Left renal pelvis (tissue), 4 donors: ENCODE results near the gene CAV3. TPM values are rescaled to one million over a fixed set of nuclear protein-coding genes. Genes with fewer than 3 reads are reported as not detected.

Experiments used
- DNase-seq, 4 donors: peaks; one replicate each; pipeline ENCODE4 v3.0.0-alpha.2; 2013; ENCODE audit warnings: low read depth in 4 of 4, low spot score in 3 of 4
- polyA plus RNA-seq, 4 donors: library from polyadenylated mRNA; unstranded; fragments of 120-200 nt; gene quantifications; one replicate each; pipeline ENCODE4 v1.2.1, GENCODE V29; 2013; ENCODE audit not compliant: insufficient read length in 4 of 4

CAV3 gene
- polyA plus RNA-seq, 4 donors = 0.42 to 0.99 (median 0.56) TPM; not detected in 1

DNA sequence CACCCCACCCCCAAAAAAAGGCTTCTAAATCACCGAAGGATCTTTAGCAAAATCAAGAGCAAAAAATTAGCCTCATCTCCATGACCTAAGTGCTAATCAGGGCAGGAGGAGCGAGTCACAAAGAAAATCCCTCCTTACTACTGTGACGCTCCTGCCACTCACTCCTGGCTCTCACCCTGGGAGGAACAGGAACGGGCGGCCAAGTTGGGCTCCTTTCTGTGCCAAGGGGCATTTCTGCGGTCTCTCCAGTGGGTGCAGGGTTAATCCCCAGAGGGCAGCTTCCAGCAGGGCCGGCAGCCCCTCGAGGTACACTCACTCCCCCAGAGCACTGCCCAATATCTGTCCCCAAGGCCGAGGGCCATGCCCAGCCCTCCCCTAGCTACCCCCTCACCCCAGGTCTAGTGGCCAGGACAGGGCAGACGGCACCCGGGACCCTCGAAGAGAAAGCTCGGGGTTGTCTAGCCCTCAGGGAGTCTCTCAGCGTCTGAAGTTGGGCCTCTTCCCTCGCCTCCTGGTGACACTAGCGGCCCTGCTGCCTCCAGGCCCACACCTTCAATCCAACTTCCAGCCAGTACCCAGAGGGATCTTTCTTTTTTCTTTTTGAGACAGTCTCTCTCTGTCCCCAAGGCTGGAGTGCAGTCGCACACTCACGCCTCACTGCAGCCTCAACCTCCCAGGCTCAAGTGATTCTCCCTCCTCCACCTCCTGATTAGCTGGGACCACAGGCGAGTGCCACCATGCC is 706 bp downstream of the CAV3 start:
- no peak for DNase-seq

DNA sequence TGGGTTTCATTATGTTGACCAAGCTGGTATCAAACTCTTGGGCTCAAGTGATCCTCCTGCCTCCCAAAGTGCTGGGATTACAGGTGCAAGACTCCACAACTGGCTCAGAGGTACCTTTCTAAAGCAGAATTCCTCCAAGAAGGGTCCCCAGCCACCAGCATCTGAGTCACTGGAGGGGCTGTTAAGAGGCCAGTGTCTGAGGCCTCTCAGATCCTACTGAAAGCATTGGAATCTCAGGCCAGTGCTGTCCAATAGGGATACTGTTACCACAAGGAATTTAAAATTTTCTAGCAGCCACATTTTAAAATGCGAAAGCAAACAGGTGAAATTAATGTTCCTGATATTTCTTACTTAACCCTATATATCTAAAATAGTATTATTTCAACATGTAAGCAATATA is 1.3 kb downstream of the CAV3 start:
- DNase-seq = no peak

DNA sequence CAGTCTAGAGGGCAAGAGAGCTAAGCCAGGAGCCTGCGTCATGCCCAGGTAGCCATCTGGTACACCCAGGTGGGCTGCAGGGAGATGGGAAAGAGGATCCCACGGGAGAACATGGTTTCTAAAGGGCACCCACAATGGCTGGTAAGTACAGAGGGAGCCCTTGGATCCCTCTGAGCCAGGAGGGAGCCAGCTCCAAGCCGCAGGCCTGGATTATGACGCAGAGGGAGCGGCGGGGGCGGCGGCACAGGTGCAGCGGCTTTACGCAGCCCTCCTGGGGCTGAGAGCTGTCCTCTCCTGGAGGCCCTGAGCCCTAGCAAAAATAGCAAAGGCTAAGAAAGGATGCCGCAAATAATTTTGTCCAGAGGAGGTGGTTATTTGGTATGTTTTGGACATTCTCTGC is 2.8 kb downstream of the CAV3 start:
- no peak for DNase-seq

DNA sequence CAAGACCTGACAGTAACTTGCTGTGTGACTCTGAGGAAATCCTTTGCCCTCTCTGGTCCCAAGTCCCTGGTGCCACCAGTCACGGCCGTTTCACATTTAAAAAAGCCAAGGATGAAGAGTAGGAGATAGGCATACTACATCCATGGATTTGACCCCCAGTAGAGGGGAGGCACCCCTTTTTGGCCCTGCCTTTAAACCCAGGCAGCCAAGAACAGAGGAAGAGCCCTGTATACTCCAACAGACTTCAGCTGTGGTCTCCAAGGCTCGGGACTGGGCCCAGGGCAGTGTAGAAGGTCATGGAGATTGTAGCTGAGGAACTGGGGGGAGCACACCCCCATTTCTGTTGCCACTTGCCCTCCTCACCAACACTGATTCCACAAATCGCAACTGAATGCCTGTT is 3.7 kb downstream of the CAV3 start:
- DNase-seq = no peak

DNA sequence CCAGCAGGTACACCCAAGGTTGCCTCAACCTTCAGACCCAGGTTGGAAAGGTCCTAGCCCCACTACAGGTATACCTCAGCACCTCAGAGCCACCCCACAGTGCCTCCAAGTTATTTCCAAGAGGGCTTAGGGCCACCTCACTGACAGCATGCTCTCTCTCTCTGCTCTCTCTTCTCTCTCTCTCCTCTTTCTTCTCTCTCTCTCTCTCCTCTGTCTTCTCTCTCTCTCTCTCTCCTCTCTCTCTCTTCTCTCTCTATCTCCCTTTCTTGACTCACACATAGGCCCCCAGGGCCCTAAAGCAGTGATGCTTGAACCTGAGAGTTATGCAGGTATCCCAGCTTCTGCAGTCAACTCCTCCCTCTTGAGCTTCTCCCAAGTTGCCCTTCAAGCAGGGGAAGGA is 4.2 kb downstream of the CAV3 start:
- DNase-seq = no peak

DNA sequence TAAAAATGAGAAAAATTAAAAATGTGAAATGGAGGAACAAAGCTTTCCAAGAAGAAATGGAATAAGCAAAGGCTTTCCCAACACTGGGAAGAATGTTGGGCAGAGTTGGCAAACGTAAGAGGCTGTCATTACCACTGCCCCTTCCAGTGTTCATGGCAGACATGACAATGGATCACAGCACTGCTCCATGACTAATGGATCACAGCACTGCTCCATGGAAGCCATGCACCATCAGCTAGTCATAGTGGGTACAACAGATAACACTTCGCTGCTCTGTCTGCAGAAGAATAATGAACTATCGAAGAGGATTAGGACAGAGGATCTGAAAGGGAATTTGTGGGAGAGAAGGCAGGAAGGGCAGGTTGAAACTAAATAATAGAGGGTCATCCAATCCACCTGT is 5.0 kb downstream of the CAV3 start:
- DNase-seq = no peak

DNA sequence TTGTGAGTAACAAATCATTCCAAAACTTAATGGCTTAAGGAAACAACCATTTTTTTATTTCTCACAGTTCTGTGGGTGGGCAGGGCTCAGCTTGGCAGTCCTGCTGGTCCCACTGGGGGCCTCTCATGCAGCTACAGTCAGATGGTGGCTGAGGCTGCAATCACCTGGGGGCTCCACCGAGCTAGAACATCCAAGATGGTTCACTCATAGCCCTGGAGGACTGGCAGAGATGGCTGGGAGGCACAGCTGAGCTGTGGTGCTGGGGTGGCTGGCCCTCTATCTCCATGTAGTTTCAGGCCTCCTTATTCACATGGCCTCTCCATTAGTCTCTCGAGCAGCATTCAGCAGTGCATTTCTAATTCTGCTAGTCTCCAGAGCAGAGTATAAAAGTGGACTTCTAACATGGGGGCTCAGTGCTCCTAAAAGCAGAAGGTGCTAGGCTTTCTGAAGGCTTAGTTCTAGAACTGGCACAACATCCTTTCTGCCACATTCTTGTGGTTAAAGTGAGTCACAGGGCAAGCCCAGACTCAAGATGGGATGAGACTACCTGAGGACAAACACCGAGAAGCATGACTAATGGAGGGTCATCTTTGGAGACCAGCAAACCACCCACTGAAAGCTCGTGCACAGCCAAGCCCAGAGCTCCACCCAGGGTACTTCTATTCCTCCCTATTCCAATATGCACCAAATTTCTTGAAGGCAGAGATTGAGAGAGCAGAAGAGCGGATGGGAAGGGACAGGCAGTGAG is 6.3 kb downstream of the CAV3 start:
- no peak for DNase-seq

DNA sequence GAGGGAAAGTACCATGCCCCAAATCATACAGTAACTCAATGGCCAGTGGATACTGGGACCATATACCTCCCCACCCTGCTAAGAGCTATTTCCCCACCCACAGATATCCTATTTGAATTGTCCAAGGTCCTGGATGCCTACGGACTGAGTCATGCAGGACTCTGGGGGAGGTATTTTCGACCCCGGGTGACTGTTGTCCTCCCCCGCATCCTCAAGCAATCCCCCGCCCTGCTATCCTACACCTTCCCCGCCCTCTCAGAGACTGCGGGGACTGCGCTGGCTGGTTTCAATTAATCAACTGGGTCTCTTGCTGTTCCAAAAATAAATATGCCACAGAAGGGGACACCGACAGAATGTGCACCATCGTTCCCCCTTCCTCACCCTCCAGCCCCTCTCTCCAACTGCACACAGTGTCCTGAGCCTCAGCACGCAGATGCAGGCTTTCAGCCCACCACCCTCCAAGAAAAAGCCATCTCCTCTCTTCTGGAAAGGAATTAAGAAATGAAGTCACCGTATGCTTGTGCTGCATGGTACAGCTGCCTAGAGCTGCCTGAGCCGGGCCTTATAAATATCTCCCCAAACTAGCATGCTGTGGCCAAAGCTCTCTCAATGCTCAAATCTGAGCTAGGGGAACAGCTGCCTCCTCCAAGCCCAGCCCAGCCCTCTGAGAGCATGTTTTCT is 8.1 kb downstream of the CAV3 start:
- peak; percentile 34 to 74 (median 46) for DNase-seq

DNA sequence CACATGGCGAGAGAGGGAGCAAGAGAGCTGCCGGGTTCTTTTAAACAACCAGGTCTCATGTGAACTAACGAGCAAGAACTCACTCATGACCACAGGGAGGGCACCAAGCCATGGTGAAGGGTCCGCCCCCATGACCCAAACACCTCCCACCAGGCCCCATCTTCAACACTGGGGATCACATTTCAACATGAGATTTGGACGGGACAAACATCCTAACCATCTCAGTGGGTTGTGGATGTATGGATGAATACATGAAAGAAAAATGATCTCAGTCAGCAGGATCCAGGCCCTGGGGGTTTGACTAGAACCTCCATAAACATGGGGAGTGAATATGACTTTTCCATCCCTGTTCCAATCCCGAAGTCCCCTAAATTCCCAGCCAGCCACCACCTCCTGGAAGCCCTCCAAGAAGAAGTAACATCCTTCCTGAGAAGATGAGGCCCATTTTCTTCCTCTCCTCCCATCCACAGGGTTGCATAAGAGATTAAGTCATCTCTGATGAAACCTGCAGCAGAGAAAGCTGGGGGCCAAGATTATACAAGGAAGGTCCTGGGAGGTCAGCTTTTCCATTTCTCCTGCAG is 9.5 kb downstream of the CAV3 start:
- no peak for DNase-seq

DNA sequence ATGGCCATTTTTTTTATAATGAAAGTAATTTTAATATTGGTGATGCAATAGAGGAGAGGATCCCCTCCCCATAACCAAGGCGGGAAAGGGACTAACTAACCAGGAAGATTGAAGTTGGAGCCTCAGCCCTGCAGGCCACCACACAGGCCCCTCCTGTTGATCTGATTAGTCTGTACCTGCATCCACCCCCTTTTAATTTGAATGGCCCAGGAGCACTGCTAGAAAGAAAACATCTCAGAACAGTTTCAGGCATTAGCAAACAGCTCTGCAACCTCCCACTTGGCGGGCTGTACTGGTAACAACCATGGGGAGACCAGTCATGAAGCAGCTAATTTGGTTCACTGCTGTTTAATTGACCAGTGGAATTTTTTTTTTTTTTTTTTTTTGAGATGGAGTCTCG is 10.3 kb downstream of the CAV3 start:
- no peak for DNase-seq

DNA sequence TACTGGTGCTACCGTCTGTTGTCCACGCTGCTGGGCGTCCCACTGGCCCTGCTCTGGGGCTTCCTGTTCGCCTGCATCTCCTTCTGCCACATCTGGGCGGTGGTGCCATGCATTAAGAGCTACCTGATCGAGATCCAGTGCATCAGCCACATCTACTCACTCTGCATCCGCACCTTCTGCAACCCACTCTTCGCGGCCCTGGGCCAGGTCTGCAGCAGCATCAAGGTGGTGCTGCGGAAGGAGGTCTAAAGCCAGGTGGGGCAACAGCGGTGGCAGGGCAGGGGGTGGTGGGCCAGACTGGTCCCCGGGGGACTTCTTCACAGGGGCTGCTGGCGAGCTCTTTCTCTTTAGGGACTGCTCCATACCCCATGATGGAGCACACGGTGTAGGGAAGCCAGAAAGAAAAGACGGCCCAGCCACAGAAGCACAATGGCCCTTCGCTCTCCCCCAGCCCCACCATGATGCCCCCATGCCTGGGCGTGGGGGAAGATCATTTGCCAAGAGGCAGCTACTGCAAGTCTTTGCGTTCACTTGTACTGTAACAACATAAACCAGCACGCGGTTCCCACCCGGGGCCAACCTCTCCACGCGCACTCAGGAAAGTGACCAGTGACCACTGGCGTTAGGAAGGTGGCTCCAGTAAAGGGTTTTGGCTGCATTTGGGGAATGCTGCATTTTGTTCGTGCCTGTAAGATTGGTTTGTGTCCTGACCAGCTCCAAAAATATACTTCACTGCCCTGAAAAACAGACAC is 12.2 kb downstream of the CAV3 start:
- DNase-seq = no peak

DNA sequence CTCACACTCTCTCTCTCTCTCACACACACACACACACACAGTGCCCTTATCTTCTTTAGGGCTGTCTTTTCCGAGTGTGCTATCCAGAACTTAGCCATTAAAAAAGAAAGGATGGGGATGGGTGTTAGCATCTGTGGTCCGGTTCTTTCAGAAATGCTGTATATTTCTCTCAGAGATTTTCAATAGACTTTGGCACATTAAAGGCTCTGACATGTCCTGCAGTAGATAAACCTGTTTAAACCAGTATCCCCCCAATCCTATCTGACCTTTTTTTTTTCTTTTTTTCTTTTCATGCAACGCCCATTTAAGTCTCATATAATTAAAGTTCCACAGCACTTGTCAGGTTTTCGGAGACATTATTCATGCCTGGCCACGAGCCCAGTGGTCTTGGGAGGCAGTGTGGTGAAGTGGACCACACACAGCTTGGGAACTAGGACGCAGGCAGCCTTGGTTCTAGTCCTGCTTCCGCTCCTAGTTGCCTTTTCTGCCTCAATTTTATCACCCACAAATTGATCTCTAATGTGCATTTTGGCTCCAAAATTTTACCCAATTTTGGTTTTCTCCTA is 13.3 kb downstream of the CAV3 start:
- DNase-seq = no peak

DNA sequence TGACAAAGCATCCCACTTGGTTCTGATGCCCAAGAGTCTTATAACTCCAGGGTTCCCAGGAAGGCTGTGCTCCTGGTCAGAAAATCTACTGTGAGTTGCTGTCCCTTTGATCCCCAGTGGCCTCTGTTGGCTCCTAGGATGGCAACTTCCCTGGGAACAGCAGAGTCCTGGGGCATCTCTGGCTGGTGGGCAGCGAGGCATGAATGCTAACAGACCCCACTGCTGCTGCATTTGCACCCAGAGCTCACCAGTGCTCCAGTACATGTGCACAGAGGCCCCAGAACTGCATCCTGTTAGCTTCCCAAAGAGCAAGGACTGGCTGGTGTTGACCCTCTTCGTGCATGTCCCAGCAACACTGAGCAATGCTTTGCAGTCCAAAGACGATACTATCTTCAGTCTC is 15.7 kb downstream of the CAV3 start:
- DNase-seq = no peak

DNA sequence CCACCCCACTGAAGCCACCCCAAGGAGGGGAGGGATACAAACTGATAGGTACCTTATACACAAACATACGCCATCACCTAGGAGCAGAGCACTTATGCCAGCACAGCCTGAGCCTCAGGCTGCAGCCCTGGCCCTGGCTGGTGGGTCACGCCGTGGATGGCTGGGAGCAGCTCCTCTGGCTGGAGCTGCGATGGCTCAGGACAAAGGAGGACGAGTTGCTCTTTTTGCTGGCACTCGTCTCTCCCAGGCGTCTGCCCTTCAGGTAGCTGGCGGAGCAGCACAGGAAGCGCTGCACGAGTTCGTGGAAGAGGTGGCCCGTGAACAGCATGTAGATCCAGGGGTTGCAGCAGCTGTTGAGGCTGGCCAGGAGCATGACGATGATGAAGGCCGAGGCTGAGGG is 19.2 kb downstream of the CAV3 start:
- DNase-seq = no peak

DNA sequence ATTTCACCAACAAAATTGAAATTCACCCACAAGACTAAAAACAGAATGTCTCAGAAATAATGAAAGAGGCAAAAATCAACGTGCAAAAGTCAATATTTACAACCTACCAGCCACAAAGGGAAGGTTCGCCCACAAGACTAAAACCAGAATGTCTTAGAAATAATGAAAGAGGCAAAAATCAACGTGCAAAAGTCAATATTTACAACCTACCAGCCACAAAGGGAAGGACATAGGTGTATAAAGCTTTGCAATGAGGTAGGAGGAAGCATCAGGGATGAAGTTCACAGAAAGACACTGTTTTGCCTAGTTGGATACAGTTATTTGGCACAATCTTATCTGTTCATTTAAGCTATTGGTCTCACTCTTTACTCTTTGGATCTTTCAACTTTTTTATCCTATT is 21.5 kb downstream of the CAV3 start:
- no peak for DNase-seq

DNA sequence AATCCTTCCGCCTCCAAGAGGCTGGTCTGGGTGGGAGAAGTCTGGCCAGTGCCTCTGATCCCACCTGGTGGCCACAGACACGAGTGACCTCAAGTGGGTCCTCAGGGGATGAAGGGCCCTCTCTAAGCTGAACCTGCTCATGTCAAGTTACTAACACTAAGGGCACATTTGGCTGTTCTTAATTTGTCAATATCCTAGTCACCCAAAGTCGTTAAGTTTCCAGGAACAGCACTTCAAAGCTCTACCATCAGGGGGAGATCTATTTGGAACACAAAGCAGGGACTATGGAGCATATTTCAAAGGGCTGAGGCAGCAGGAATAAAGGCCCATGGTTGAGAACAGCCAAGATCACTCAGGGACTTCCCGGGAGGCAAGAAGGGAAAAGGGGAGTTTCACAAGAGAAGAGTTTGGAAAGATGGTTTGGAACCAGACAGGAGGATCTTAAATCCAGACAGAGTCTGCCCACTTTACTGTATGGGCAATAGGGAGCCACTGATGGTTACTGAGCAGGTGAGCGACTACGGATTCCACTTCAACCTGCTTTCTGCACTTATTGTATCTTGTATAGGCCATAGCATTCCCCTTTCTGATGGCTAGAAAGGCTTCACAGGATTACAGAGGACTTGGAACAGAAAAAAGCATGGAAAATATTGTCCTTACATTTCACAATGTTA is 22.1 kb downstream of the CAV3 start:
- DNase-seq = no peak

DNA sequence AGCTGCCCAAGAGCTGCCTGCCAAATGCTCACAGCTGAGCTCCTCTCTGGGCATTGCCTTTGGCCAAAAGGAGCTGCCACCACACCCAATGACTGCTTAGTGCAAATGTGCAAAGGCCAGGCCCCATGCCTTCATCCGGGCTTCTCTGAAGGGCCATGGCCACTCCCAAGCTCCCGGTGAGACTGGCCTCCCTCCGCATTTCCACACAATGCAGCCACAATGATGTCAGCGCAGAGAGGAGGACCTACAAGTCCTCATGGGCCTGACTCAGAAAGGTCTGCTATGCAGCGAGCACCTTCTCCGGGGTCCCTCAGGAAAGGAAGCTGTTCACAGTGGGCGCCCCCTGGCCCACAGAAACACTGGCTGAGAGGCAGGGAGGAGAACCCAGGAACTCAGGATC is 23.1 kb downstream of the CAV3 start:
- no peak for DNase-seq

DNA sequence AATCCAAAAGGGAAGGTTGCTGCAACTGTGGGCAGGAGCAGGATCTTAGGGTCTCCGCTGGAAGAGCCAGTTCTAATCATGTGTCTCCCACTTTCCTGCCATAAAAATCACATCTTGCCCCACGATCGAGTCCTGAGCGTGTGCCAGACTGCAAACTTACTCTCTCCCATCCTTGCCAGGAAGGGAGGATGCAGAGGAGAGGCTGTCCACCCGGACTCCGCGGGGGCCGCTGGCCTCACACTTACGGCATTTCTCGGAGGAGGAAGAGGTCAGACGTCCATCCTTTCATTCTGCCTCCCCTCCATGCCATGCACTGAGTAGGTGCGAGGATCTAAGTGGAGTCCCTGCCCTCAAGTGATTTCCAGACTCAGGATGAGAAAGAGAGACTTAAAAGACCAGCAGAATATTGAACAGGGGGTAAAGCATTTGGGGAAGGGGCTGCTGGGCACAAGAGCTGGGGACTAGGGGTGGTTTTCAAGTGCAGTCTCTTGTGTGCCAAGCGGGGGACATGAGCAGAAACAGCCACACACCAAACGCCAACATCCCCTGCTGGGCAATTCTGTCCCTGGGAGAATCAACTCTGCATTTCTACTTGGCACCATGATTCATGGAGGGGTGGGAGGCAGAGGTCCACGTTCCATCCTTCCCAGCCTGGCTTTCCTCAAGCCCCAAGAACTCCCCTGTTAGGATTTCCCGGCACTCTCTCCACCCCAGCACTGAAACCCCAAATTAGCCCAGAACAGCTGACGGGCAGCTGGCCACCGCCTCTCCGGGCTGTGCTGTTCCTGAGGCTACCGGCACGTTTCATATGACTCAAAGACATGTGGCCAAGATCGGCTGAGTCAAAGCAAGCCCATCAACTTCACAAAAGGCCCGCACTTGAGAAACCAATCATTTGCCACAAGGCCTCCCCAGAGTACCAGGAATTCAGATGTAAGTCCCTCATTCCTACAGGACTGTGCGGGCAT is 24.2 kb downstream of the CAV3 start:
- no peak for DNase-seq
